HL-60/S4 (cell line): Measurements from ENCODE around the gene LIMCH1.

Experiments
- in situ Hi-C: fragments of 300-500 bp; cut with MboI; formaldehyde crosslinking; loops from 2 replicates; pipeline ENCODE4 v1.14.3; 2022; ENCODE audit warnings: low sequenced_read_pairs

Gene LIMCH1

GRCh38 chr4:41559940-41560516 lies 22.1 kb downstream of the LIMCH1 start:
- in situ Hi-C loops = no loop called here

GRCh38 chr4:41561244-41561643 lies 23.3 kb downstream of the LIMCH1 start:
- in situ Hi-C loops = no loop called here

DNA sequence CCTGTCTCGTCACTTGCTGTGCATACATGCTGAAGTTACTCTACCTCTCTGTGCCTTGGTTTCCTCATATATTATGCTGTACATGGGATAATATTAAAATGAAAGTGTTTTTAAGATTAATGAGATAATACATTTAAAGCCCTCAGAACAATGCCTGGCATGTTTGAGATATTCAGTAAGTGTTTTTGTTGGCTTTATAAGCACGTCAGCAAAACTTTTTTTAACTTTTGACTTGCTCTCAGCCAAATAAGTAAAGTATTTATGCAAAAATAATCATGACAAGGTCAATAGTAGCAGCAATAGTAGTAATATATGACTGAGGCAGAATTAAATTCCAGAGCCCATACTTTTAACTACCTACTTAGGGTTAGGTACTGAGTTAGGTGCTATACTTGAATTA lies 29.2 kb downstream of the LIMCH1 start:
- in situ Hi-C loops = no loop called here

- in situ Hi-C loops = no loop called here
Observed at GRCh38 chr4:41568363-41568762, 30.4 kb downstream of the LIMCH1 start.

- in situ Hi-C loops = no loop called here
Observed at GRCh38 chr4:41569961-41570360, 32.0 kb downstream of the LIMCH1 start.

GRCh38 chr4:41571422-41571821 lies 33.5 kb downstream of the LIMCH1 start:
- in situ Hi-C loops = no loop called here

GRCh38 chr4:41572516-41572915 lies 34.6 kb downstream of the LIMCH1 start:
- in situ Hi-C loops = no loop called here

DNA sequence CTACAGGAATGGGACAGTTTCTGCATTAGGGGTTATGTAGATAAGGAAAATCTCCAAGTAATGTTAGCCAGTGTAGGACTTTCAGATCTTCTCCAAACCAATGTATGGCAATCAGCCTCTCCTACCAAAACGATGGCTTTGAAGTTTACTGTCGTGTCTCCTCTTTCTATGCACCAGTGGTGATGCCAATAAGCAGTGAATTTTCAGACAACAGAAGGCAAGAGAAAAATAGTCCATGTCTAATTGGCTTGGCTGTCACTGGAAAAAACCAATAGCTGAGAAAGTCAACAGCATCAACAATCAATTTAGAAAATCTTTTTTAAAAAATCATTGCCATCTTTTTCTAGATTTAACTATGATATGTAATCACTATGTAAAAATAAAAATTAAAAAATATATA lies 35.0 kb downstream of the LIMCH1 start:
- in situ Hi-C loops = no loop called here

DNA sequence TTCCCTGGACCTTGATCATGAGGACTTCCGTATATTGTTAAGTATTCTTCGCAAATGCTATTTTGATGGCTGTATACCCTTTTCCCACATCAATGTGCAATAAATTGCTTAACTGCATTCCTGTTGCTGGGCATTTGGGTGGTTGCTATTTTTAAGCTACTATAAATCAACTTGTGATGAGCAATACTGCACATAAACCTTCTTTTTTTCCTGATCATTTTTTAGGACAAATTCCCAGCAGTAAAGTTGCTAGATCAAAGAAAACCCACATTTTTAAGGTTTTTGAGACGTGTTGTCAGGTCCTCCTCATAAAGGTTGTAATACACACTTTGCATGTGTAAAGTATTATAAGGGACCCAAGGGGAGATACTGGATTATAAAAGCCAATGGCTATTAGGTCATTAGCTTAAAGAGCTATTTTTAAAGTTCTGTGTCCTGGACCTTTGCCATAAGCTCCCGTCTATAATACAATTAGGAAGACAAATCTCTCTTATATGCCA lies 35.6 kb downstream of the LIMCH1 start:
- in situ Hi-C loops = no loop called here

GRCh38 chr4:41575207-41575606 lies 37.2 kb downstream of the LIMCH1 start:
- in situ Hi-C loops = no loop called here

- in situ Hi-C loops = no loop called here
Observed at GRCh38 chr4:41575665-41576064, 37.7 kb downstream of the LIMCH1 start.

DNA sequence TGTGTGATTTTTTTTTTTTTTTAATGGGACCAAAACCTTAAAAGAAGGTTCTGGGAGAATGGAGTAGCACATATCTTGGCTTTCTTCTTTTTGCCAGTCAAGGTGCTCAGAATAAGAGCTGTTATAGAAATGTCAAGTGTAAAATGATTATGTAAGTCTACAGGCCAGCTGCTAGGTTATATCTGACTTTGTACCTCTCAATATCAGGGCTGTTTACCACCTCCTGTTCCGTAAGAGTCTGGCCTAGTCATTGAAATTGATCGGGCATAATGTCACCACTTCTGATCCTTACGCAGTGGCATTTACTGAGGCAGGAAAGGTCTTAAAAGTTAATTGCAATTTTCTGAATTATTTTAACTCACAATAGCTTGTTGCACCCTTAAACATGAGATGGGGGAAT lies 41.1 kb downstream of the LIMCH1 start:
- in situ Hi-C loops = no loop called here

DNA sequence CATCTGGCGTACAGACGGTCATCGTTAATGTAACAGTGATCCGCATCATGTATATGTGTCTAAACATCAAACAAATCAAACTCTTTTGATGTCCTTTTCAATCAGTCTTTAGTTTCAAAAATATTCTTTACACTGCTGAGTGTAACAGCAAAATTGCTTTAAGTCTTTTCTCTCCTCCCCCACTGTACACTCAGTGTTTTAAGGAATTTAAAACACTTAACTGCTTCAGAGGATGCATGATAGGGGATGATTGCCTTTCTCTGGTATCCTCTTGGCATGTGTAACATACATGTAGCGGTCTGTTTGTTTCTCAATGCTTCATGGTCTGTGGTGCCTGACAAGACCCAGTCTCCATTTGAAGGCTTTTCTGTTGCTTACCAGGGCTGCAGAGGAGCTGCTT lies 41.6 kb downstream of the LIMCH1 start:
- in situ Hi-C loops = no loop called here

DNA sequence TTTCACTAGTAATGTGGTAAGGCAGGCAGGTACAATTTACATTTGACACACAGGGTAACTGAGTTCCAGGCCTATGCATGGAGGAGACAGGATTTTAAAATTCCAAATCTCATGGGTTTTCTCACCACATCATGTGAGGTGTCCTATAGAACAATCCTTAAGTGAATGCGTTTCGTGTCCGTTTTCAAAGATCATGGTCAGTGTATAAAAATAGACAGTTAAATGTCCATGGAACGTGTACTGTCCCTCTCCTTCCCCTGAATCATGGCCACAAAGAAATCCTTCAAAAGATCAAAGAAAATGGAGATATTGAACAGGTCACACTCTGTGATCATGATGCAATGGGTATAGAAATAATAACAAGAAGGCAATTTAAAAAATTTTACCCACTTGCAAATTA lies 42.0 kb downstream of the LIMCH1 start:
- in situ Hi-C loops = no loop called here

GRCh38 chr4:41586675-41587225 lies 48.8 kb downstream of the LIMCH1 start:
- in situ Hi-C loops = no loop called here

GRCh38 chr4:41587286-41587685 lies 49.3 kb downstream of the LIMCH1 start:
- in situ Hi-C loops = no loop called here

DNA sequence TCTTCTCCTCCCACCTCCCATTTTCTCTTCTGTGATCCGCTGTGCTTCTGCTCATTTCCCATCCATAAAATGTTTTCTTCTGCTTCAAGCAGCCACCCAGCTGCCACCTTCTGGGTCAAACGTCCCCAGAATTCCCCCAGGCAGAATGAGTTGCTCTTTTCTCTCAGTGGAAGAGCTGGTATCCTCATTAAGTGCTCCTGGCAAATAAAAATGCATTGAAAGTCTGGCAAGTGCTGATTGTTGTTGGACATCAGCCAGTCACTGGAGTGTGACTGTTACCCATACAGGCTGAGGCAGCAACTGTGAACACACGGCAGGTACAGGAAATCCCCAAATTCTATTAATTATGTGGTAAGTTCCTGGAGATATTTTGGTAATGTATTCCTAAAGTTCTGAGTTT lies 52.6 kb downstream of the LIMCH1 start:
- in situ Hi-C loops = no loop called here

- in situ Hi-C loops = no loop called here
Observed at GRCh38 chr4:41594432-41594831, 56.5 kb downstream of the LIMCH1 start.

- in situ Hi-C loops = no loop called here
Observed at GRCh38 chr4:41597494-41597893, 59.5 kb downstream of the LIMCH1 start.

DNA sequence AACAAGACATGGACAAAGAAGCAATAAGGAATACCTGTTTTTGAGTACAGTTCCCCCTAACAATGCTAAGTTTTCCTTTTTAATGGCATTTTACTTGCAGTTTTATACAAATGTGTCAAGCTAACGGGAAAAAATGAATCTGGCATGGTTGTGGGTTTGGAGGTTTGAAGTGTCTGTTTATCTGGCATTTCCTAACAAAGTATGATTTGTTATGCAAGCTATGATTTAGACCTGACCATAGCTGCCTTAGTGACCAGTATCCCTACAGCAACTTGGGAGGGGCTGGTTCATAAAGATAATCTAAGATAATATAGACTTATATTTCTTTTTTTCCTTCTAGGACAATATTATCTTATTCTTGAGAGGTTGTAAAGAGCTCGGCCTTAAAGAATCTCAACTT lies 60.6 kb downstream of the LIMCH1 start:
- in situ Hi-C loops = no loop called here

DNA sequence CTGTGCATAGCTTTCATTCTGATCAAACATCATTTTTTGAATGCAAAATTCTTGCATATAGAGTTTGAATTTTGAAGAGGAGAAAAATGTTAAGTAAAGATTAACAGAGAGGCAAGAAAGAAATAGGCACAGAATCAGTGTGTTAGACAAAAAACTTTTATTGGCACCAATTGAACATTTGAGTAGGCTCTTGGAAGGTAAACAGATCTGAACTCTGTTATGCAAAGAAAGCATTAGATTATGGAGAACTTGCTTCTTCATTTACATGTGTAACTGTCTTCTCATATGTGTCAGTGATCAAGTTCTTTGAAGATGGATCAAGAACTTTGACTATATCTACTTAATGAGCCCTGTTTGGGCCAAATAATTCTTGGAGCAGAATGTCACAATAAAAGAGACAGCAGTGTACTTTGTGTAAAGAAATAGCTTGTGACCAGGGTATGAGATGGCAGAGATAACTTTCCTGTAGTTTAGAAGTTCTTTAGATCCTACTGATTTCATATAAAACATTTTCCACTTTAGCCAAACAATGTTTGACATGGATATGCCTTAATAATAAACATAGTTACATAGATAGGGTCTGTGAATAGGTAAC lies 61.3 kb downstream of the LIMCH1 start:
- in situ Hi-C loops = no loop called here

- in situ Hi-C loops = no loop called here
Observed at GRCh38 chr4:41600243-41600912, 62.4 kb downstream of the LIMCH1 start.
